OCI-LY3 (cell line): Measurements from ENCODE around the gene PEX7.

Experiments
- EZH2phosphoT487 ChIP-seq: fragments of 200-600 bp; shearing (Covaris generic); IDR thresholded peaks from 2 replicates; pipeline ENCODE4 v1.6.1; 2018; ENCODE audit warnings: antibody characterized with exemption, mixed run types, low read depth
- TF ChIP-seq, protein P1 (sequence below): fragments of 200-600, 300-600 bp; sonication (generic); IDR thresholded peaks from 2 replicates; pipeline ENCODE4 v1.5.1; 2014; ENCODE audit warnings: antibody characterized with exemption, low read length, low read depth

DNA sequence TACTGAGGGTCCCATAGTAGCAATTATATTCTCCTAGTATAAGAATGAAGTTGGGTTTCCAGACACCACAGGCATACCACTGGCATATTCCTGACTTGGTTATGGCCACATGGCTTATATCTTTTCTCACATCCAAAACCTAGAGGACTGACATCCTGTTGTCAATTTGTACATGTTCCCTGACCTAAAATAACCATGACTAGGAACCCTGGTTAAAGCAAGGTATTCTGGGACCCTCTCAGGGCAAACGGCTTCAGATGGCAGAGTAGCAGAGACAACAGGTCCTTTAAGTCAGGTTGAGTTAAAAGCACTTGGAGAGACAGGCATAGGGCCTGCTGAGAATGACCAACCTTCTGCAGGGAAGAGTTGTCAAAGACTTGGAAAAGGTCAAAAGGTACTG, 42.7 kb upstream of the PEX7 start:
- TF ChIP-seq, protein P1, sequence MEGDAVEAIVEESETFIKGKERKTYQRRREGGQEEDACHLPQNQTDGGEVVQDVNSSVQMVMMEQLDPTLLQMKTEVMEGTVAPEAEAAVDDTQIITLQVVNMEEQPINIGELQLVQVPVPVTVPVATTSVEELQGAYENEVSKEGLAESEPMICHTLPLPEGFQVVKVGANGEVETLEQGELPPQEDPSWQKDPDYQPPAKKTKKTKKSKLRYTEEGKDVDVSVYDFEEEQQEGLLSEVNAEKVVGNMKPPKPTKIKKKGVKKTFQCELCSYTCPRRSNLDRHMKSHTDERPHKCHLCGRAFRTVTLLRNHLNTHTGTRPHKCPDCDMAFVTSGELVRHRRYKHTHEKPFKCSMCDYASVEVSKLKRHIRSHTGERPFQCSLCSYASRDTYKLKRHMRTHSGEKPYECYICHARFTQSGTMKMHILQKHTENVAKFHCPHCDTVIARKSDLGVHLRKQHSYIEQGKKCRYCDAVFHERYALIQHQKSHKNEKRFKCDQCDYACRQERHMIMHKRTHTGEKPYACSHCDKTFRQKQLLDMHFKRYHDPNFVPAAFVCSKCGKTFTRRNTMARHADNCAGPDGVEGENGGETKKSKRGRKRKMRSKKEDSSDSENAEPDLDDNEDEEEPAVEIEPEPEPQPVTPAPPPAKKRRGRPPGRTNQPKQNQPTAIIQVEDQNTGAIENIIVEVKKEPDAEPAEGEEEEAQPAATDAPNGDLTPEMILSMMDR, result no peak
- TF ChIP-seq EZH2phosphoT487, result no peak
